HG03439 (cell line): Measurements from ENCODE around the gene TMOD3.
"Not testable (repeated sequence)": the region's sequence is repeated elsewhere in the genome, so short reads cannot be mapped to it uniquely, and the experiment has no call there.

Source experiments
- ATAC-seq: cut with Tn5 transposase; IDR thresholded peaks from one replicate; pipeline ENCODE4 v1.9.1; 2021; ENCODE audit warnings: mild to moderate bottlenecking, moderate library complexity; ENCODE audit not compliant: unreplicated experiment

TMOD3 gene

GRCh38 chr15:51829376-51830275 lies at the start of gene TMOD3:
TSS of gene TMOD3 (plus strand) at chr15:51829653. CDS start at chr15:51862885, 33,232 bp downstream.
- ATAC-seq = peak; percentile 91

- ATAC-seq = no peak
These were observed 48.8 kb upstream of the TMOD3 start for GRCh38 chr15:51780636-51781035.

- no peak for ATAC-seq
These were observed 47.9 kb upstream of the TMOD3 start for GRCh38 chr15:51781506-51781905.

DNA sequence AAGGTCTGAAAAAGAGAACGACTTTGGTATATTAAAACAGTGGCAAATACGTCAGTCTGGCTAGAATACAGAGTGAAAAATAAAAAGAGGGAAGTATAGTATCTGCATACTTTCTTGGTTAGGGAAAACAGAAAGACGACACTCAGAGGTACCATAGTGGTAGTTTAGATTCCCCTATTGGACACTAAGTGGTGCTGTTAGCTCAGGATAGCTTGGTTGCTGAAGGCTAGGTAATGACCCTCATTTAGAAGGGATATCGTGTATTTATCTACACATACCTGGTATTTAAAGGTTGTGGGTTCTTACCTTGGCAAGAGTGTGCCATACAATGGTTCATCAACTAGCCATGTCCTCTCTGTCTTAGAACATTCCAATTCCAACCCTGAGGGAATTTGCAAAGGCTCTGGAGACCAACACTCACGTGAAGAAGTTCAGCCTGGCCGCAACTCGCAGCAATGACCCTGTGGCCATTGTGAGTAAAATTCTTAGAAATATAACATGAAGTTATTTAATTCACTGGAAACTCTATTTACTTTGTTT lies 47.0 kb upstream of the TMOD3 start:
- no peak for ATAC-seq

DNA sequence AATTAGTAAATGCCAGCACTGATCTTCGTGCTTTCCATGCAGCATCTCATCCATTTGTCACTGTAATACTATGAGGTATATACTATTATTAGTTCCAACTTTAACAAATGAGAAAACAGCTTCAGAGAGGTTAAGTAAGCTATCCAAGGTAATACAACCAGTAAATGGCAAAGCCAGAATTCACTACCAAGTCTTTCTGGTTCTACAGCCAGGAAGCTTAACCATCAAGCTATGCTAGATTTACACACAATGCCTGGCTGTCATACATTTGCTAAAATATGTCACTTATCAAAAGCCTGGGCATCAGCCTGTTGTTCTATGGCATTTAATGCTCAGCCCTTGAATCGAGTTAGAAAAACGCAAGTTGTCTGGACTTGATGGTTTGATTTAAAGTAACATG lies 45.5 kb upstream of the TMOD3 start:
- no peak for ATAC-seq

GRCh38 chr15:51787130-51787529 lies 42.3 kb upstream of the TMOD3 start:
- ATAC-seq = not testable (repeated sequence)

DNA sequence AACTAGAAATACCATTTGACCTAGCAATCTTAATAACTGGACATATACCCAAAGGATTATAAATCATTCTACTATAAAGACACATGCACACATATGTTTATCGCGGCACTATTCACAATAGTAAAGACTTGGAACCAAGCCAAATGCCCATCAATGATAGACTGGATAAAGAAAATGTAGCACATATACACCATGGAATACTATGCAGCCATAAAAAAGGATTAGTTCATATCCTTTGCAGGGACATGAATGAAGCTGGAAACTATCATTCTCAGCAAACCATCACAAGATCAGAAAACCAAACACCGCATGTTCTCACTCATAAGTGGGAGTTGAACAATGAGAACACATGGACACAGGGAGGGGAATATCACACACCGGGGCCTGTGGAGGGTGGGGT lies 37.0 kb upstream of the TMOD3 start:
- not testable (repeated sequence) for ATAC-seq

DNA sequence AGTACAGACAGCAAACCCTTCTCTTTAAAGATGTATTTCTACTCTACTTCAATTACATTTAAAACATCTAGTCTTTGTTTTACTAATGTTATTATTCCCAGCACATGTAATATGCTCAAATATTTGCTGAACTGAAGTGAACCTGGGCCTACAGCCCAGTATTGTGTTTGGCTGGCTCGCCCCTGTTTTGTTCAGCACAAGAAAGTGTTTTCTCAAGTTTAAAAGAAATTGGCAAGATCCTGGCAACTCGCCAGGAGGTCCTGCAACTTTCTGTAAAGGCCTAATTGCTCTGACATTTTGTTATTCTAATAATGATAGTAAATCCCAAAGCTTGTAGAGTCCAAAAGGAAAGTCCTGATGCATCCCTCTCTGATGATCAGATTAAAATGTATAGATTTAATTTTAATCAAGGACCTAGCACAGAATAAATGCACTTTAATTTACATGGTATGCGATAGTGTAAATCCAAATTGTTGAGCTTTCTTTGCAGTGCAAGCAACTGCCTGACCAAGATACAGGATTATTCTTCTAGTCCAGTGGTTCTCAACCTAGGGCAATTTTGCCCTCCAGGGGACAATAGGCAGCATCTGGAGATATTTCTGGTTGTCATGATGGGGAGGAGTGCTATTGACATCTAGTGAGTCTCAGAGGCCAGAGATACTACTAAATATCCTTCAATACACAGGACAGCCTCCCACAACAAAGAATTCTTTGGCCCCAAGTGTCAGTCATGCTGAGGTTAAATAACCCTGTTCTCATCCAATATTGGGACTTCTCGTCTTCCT lies 35.7 kb upstream of the TMOD3 start:
- ATAC-seq = no peak

- ATAC-seq = no peak
These were observed 32.5 kb upstream of the TMOD3 start for GRCh38 chr15:51796847-51797401.

GRCh38 chr15:51798281-51798680 lies 31.2 kb upstream of the TMOD3 start:
- no peak for ATAC-seq

DNA sequence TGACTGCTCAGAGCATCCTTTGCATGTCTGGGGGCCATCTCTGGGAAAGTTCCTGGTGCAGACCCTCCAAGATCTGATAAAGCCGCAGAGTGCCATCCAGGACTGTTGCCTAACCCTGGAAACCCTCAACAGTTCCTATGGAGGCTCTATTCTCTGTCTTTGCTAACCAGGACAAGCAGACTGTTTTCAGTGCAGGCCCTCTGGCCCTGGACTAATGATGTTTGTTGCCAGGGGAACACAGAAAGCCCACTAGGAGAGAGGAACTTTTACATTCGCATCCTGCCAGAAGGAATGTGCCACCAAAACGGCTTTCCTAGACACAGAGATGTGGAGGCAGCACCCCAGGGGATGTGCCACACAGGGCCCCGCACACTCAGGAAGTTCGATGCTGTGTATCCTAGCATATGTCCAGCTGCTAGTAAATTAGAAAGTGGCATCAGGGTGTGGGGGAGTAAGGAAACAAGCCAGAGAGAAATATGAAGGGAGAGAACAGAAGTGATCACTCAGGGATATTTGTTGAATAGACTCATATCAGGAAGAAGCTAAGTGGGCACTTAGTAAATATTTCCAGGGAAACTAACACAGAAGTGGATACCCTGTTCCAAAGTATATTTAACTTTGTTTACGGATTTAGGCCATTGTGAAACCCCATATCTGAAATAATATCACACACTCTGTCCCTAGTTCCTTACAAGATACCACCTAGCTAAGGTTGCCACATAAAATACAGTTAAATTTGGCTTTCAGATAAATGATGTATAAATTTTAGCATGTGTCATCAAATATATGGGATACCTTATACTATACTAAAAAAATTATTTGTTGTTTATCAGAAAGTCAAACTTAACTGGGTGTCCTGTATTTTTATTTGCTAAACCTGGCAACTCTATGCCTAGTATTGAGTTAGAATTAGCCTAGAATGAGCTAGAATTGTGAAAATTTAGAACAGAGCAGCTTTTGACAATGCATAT lies 29.9 kb upstream of the TMOD3 start:
- no peak for ATAC-seq

GRCh38 chr15:51801391-51801835 lies 28.0 kb upstream of the TMOD3 start:
- ATAC-seq = no peak

DNA sequence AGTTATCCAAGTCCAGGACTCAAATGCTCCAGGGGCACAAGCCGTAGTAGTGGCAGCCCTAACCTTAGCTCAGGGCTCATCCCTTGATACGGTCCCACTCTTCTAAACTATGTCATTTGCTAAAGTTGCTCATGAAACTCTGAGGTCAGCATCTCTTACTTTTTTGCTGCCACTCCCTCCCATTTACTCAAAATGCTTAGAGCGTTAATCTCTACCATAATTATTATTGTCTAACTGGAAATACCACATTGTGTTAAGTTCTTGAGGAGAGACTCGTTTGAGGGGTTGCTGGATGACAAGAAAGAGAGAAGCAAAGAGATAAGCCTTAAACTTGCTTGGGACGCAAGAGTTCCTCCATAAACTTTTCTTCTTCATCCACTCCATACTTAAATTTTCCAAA lies 26.9 kb upstream of the TMOD3 start:
- no peak for ATAC-seq

DNA sequence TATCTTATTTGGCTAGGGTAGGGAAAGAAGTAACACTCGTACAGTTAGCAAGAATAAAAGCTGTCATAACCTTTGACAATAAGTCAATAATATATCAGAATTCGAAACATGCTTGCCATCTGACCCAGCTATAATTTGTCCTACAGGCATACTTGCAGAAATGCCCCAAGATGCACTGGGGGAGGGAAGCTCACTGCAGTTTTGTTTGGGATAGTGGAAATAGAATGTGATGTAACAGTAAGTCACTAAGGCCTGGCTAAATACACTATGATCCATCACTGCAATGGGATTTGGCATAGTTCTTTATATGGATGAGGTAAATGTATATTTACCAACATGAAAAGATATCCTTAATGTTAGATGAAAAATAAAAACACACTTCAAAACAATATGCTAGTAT lies 25.5 kb upstream of the TMOD3 start:
- no peak for ATAC-seq

DNA sequence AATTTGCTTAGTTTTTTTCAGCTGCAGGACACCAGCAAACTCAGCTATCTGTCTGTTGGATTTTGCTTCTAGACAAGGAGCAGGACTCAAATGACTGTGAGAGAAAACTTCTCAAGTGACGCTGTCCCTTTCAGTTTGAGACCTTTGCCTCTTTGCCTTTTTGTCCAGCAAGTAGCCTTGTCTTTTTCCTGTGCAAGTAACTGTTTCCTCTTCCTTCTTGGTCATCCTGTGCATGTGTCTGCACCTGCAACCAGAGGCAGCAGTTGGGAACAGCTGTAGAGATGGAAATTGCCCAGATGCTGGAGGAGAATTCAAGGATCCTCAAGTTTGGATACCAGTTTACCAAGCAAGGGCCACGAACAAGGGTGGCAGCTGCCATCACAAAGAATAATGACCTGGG lies 23.3 kb upstream of the TMOD3 start:
- ATAC-seq = no peak

- ATAC-seq = no peak
These were observed 20.0 kb upstream of the TMOD3 start for GRCh38 chr15:51809457-51809856.

DNA sequence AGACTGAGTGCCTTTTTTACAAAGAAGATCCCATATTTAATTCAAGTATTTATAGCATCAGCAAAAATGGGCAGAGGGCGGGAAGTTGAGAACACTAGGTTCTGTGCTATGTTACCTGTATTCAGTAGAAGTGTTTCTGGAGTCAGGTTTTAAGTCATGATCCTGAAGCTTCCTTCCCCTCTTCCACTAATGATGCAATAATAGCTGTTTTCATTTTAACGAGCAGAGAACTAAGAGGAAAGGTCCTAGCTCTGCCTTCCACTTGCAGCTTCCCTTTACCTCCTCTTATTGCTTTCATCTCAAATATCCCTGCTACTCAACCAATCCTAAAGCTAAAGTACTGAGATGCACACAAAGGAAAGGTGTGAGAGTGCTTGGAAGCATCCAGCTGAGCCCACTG lies 16.9 kb upstream of the TMOD3 start:
- no peak for ATAC-seq

DNA sequence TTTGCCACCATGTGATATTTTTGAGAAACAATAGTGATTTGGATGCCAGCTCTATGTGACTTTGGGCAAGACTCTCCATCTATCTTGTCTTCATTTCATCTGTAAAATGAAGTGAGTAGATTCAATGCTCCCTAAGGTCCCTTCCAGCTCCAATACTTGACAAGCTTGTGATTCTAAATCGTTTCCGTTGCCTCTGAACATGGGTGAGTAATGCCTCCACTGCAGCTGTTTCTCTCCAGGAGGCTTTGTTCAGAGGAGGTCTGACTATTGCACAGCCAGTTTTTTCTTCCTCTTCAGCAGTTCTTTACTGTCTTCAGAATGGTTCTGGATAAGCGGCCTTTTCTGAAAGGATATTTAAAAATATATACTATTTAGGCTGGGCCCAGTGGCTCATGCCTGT lies 14.8 kb upstream of the TMOD3 start:
- ATAC-seq = no peak

DNA sequence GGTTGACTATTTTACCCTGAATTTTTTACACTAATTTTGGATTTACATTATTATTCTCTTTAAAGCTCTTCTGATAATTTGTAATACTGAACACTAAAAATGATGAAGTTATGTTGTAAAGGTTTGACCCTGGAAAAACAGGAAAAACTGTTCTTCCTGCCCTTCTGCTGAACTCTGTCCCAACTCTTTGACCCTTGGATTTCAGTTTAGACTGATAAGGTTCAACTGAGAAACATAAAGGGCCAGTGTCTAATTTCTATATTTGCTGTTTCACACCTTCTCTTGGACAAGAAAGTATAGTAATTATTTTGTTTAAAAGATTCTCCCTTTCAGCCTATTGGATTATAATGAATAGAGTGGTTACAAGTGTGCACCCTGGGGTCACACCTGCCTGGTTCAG lies 12.8 kb upstream of the TMOD3 start:
- no peak for ATAC-seq

DNA sequence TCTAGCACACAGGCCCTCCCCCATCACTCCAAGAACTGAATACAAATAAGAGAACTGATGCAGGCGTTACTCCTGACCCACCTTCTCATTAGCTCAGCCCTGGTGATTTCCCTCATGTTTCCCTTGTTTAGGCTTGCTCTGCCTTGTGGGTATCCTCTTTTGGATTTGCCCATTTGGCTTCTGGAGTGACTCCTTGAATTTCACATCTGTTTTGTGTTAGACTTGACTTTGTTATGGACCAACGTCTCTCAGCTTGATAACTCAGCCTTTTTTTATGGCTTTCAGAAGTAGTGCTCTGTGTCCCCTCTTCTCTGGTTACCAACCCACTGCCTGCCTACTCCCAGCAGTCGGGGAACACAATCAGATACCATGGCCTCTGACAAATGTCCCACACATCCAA lies 11.3 kb upstream of the TMOD3 start:
- no peak for ATAC-seq
